Loucy (cell line): ENCODE data around the gene MTNR1A.

Experiments used
- EZH2phosphoT487 ChIP-seq: fragments of 200-600 bp; IDR thresholded peaks from 2 replicates; pipeline ENCODE4 v1.6.1; 2018; ENCODE audit warnings: antibody characterized with exemption, mild to moderate bottlenecking, moderate library complexity, borderline replicate concordance
- TF ChIP-seq, protein P1 (sequence below): fragments of 200-600 bp; sonication (generic); conservative IDR thresholded peaks from 2 replicates; pipeline ENCODE4 v1.5.1; 2014; ENCODE audit warnings: mild to moderate bottlenecking, antibody characterized with exemption, low read length

DNA sequence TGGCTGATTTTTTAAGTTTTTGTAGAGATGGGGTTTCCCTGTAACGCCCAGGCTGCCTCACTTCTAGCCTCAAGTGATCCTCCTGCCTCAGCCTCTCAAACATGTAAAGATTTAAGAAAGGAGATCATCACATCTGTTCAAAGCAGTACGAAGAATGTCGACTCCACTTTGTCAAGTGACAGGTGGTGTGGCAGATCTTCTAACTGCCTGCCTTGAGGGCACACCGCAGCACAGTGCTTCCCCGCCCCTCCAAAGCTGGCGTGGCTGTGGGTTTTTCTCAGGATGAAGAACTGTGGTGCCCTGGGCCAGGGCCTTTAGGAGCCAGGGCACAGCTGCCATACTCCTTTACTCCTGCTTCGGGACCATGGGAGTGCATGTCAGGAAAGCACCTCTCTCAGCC, 43.3 kb upstream of the MTNR1A start:
- TF ChIP-seq, protein P1, sequence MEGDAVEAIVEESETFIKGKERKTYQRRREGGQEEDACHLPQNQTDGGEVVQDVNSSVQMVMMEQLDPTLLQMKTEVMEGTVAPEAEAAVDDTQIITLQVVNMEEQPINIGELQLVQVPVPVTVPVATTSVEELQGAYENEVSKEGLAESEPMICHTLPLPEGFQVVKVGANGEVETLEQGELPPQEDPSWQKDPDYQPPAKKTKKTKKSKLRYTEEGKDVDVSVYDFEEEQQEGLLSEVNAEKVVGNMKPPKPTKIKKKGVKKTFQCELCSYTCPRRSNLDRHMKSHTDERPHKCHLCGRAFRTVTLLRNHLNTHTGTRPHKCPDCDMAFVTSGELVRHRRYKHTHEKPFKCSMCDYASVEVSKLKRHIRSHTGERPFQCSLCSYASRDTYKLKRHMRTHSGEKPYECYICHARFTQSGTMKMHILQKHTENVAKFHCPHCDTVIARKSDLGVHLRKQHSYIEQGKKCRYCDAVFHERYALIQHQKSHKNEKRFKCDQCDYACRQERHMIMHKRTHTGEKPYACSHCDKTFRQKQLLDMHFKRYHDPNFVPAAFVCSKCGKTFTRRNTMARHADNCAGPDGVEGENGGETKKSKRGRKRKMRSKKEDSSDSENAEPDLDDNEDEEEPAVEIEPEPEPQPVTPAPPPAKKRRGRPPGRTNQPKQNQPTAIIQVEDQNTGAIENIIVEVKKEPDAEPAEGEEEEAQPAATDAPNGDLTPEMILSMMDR: no peak
- no peak for TF ChIP-seq EZH2phosphoT487
